Thoracic aorta (tissue), 2 donors: ENCODE results near the gene CDH23. TPM values are rescaled to one million over a fixed set of nuclear protein-coding genes. Genes with fewer than 3 reads are reported as not detected.

Source experiments
- ATAC-seq: fragments of 150-250 bp; one replicate; pipeline ENCODE4 v1.8.0; 2017; ENCODE audit warnings: low read depth; ENCODE audit not compliant: insufficient number of reproducible peaks, low FRiP score
- DNase-seq: peaks from one replicate; pipeline ENCODE4 v3.0.0-alpha.2; 2020; ENCODE audit warnings: low spot score
- H3K27ac ChIP-seq, 2 donors: fragments of 200-600 bp; sonication (generic); 1 replicate in 1 of 2; 2 replicates in 1 of 2; pipeline ENCODE4 v1.5.1; 2016; ENCODE audit warnings: mild to moderate bottlenecking in 2 of 2, moderate library complexity in 2 of 2
- H3K27me3 ChIP-seq: fragments of 200-600 bp; sonication (generic); replicated peaks from 2 replicates; pipeline ENCODE4 v1.6.0; 2016; ENCODE audit warnings: mild to moderate bottlenecking; ENCODE audit not compliant: insufficient read depth
- H3K36me3 ChIP-seq: fragments of 200-600 bp; sonication (generic); one replicate; pipeline ENCODE4 v1.5.1; 2016
- H3K4me1 ChIP-seq, 2 donors: fragments of 200-600 bp; sonication (generic); 1 replicate in 1 of 2; 2 replicates in 1 of 2; pipeline versions ENCODE4 v1.5.1 to v1.6.0; 2016; ENCODE audit warnings: low read depth in 2 of 2, mild to moderate bottlenecking in 1 of 2; ENCODE audit not compliant: control insufficient read depth in 1 of 2
- H3K4me3 ChIP-seq: fragments of 200-600 bp; sonication (generic); 2 replicates; pipeline ENCODE4 v1.5.1; 2016; ENCODE audit warnings: mild to moderate bottlenecking
- H3K9me3 ChIP-seq: fragments of 200-600 bp; sonication (generic); 2 replicates; pipeline ENCODE4 v1.5.1; 2016
- CTCF ChIP-seq: fragments of 200-600 bp; sonication (generic); IDR thresholded peaks from one replicate; pipeline ENCODE4 v1.5.1; 2019; ENCODE audit warnings: antibody characterized with exemption
- total RNA-seq, 2 donors: library from RNA; depleted of rRNA; stranded (reverse); fragments of >200 nt; gene quantifications; one replicate each; pipeline versions ENCODE4 v1.1.0 to v1.2.3, GENCODE V29; 2016

Gene CDH23
- total RNA-seq, 2 donors from 2014 or later, result 10.6 to 10.8 TPM

GRCh38 chr10:71678057-71678805 lies 281.5 kb downstream of the CDH23 start:
- ATAC-seq (no peak), DNase-seq (no peak)

GRCh38 chr10:71679425-71679824 lies 282.7 kb downstream of the CDH23 start:
- no peak overlapping the region for H3K27ac ChIP-seq
- no peak for TF ChIP-seq CTCF
- no peaks in the 10 kb centered on the region for H3K9me3 ChIP-seq
- H3K4me3 ChIP-seq, result no peak overlapping the region
- no peak for DNase-seq
- ATAC-seq, result no peak
- H3K36me3 ChIP-seq, result no peaks in the 10 kb centered on the region
- no peaks in the 10 kb centered on the region for H3K4me1 ChIP-seq
- H3K27me3 ChIP-seq, result no peaks in the 10 kb centered on the region

More at GRCh38 chr10:71678057-71678805, 281.5 kb downstream of the CDH23 start:
- Histone ChIP-seq H3K36me3 (no peaks in the 10 kb centered on the region), H3K4me1 (no peaks in the 10 kb centered on the region), H3K4me3 (no peak overlapping the region), H3K27me3 (no peaks in the 10 kb centered on the region), H3K27ac (no peak overlapping the region), H3K9me3 (no peaks in the 10 kb centered on the region)
- no peak for TF ChIP-seq CTCF

GRCh38 chr10:71681977-71682376 lies 285.3 kb downstream of the CDH23 start:
- TF ChIP-seq CTCF, result no peak
- Histone ChIP-seq H3K27ac (no peak overlapping the region), H3K36me3 (no peaks in the 10 kb centered on the region), H3K27me3 (no peaks in the 10 kb centered on the region), H3K9me3 (no peaks in the 10 kb centered on the region), H3K4me3 (no peak overlapping the region), H3K4me1 (no peaks in the 10 kb centered on the region)
- DNase-seq, result no peak
- ATAC-seq, result no peak

GRCh38 chr10:71683301-71683700 lies 286.6 kb downstream of the CDH23 start:
- Histone ChIP-seq H3K27me3 (no peaks in the 10 kb centered on the region), H3K4me3 (no peak overlapping the region), H3K27ac (no peak overlapping the region), H3K9me3 (no peaks in the 10 kb centered on the region), H3K4me1 (no peaks in the 10 kb centered on the region), H3K36me3 (no peaks in the 10 kb centered on the region)
- no peak for TF ChIP-seq CTCF
- DNase-seq, result no peak
- no peak for ATAC-seq

GRCh38 chr10:71684356-71685173 lies 287.8 kb downstream of the CDH23 start:
- ATAC-seq (no peak), DNase-seq (no peak)
- no peaks in the 10 kb centered on the region for H3K4me1 ChIP-seq
- H3K4me3 ChIP-seq, result no peak overlapping the region
- no peaks in the 10 kb centered on the region for H3K27me3 ChIP-seq
- no peak overlapping the region for H3K27ac ChIP-seq
- no peaks in the 10 kb centered on the region for H3K36me3 ChIP-seq
- TF ChIP-seq CTCF, result no peak
- H3K9me3 ChIP-seq, result no peaks in the 10 kb centered on the region
